SU-DHL-6 (cell line): ENCODE data around the gene MUCL1.

Experiments
- H2AFZ ChIP-seq: fragments of 200-600 bp; sonication (generic); 2 replicates; pipeline ENCODE4 v1.6.1; 2014; ENCODE audit warnings: low read depth, mild to moderate bottlenecking, moderate library complexity, mixed read lengths, antibody characterized with exemption, low read length; ENCODE audit not compliant: severe bottlenecking
- H3F3A ChIP-seq: fragments of 200-600 bp; shearing (Covaris generic); 2 replicates; pipeline ENCODE4 v1.6.0; 2016; ENCODE audit warnings: antibody characterized with exemption, mild to moderate bottlenecking; ENCODE audit not compliant: insufficient read depth
- H3K27ac ChIP-seq: fragments of 200-600 bp; sonication (generic); 2 replicates; pipeline ENCODE4 v1.5.1; 2016; ENCODE audit warnings: low read depth, mild to moderate bottlenecking, low read length, moderate library complexity, mixed read lengths
- H3K27me3 ChIP-seq: fragments of 200-600 bp; sonication (generic), shearing (Covaris generic); 2 replicates; pipeline ENCODE4 v1.6.0; 2014; ENCODE audit warnings: mild to moderate bottlenecking, low read length
- H3K36me3 ChIP-seq: fragments of 200-600 bp; sonication (generic); 2 replicates; pipeline ENCODE4 v1.6.1; 2014; ENCODE audit warnings: mild to moderate bottlenecking, low read length, mixed read lengths
- H3K4me2 ChIP-seq: fragments of 300-600, 200-600 bp; shearing (Covaris generic), sonication (generic); 2 replicates; pipeline ENCODE4 v1.6.0; 2014; ENCODE audit warnings: low read length, low read depth, mild to moderate bottlenecking; ENCODE audit not compliant: poor library complexity, severe bottlenecking
- H3K4me3 ChIP-seq: fragments of 200-600 bp; sonication (generic); 2 replicates; pipeline ENCODE4 v1.5.1; 2014; ENCODE audit warnings: antibody characterized with exemption, low read length, mild to moderate bottlenecking, mixed read lengths; ENCODE audit not compliant: insufficient read depth, poor library complexity, severe bottlenecking
- H3K79me2 ChIP-seq: fragments of 200-600 bp; sonication (generic); 2 replicates; pipeline ENCODE4 v1.6.1; 2014; ENCODE audit warnings: mild to moderate bottlenecking, low read length, moderate library complexity; ENCODE audit not compliant: insufficient read depth
- H3K9ac ChIP-seq: fragments of 200-600 bp; sonication (generic); 2 replicates; pipeline ENCODE4 v1.7.0; 2014; ENCODE audit warnings: mild to moderate bottlenecking, low read length
- H3K9me2 ChIP-seq: fragments of 200-600 bp; sonication (generic); replicated peaks from 2 replicates; pipeline ENCODE4 v1.6.1; 2014; ENCODE audit warnings: low read length; ENCODE audit not compliant: insufficient read depth
- H3K9me3 ChIP-seq: fragments of 200-600 bp; sonication (generic); 2 replicates; pipeline ENCODE4 v1.6.1; 2014; ENCODE audit warnings: low read length, mixed read lengths; ENCODE audit not compliant: insufficient read depth
- H4K20me1 ChIP-seq: fragments of 200-600 bp; sonication (generic); 2 replicates; pipeline ENCODE4 v1.6.1; 2014; ENCODE audit warnings: low read depth, mild to moderate bottlenecking, antibody characterized with exemption, low read length, moderate library complexity, mixed read lengths
- CTCF ChIP-seq: fragments of 200-600 bp; sonication (generic); IDR thresholded peaks from one replicate; pipeline ENCODE4 v1.5.1; 2017; ENCODE audit warnings: antibody characterized with exemption, mild to moderate bottlenecking, low read length, moderate library complexity; ENCODE audit not compliant: insufficient read depth, poor library complexity, severe bottlenecking
- EZH2phosphoT487 ChIP-seq: fragments of 200-600 bp; sonication (generic), shearing (Covaris generic); conservative IDR thresholded peaks from 2 replicates; pipeline ENCODE4 v1.6.1; 2018; ENCODE audit warnings: mild to moderate bottlenecking, antibody characterized with exemption, low read length, moderate library complexity, mixed read lengths

MUCL1 gene

GRCh38 chr12:54891717-54892478 lies 37.6 kb downstream of the MUCL1 start:
- no peaks in the 10 kb centered on the region for H4K20me1 ChIP-seq
- TF ChIP-seq CTCF = no peak
- TF ChIP-seq EZH2phosphoT487 = no peak
- H2AFZ ChIP-seq = no peak overlapping the region
- no peaks in the 10 kb centered on the region for H3K27me3 ChIP-seq
- H3K4me3 ChIP-seq = no peak overlapping the region
- H3K4me2 ChIP-seq = no peak overlapping the region
- H3K27ac ChIP-seq = no peak overlapping the region
- no peaks in the 10 kb centered on the region for H3K9me3 ChIP-seq
- H3K9me2 ChIP-seq = no peaks in the 10 kb centered on the region
- no peaks in the 10 kb centered on the region for H3F3A ChIP-seq
- H3K36me3 ChIP-seq = no peaks in the 10 kb centered on the region
- H3K79me2 ChIP-seq = no peaks in the 10 kb centered on the region
- no peak overlapping the region for H3K9ac ChIP-seq
